GM15510 (cell line): ENCODE data around the gene CETN3.

Experiments
- POLR2A ChIP-seq: IDR thresholded peaks from 3 replicates; pipeline ENCODE4 v1.6.1; 2011; ENCODE audit warnings: borderline replicate concordance; ENCODE audit not compliant: insufficient read length; ENCODE audit errors: extremely low read depth

CETN3 gene

GRCh38 chr5:90409318-90410177 is at the start of gene CETN3:
CETN3 (minus strand) TSS chr5:90409756; CDS start chr5:90409661, 95 bp downstream.
- peak; percentile 86 for TF ChIP-seq POLR2A

GRCh38 chr5:90446961-90447360 is 37.4 kb upstream of the CETN3 start:
- TF ChIP-seq POLR2A = no peak

- TF ChIP-seq POLR2A = no peak
These were observed 31.1 kb upstream of the CETN3 start for GRCh38 chr5:90440644-90441043.

- TF ChIP-seq POLR2A = no peak
These were observed 28.5 kb upstream of the CETN3 start for GRCh38 chr5:90438100-90438499.

- TF ChIP-seq POLR2A = no peak
These were observed 28.1 kb upstream of the CETN3 start for GRCh38 chr5:90437663-90438062.

- no peak for TF ChIP-seq POLR2A
These were observed 24.7 kb upstream of the CETN3 start for GRCh38 chr5:90434116-90434714.

- TF ChIP-seq POLR2A = no peak
These were observed 14.7 kb upstream of the CETN3 start for GRCh38 chr5:90424245-90424644.

GRCh38 chr5:90421136-90421535 is 11.6 kb upstream of the CETN3 start:
- TF ChIP-seq POLR2A = no peak

- TF ChIP-seq POLR2A = no peak
These were observed 8.7 kb upstream of the CETN3 start for GRCh38 chr5:90418214-90418613.

- TF ChIP-seq POLR2A = no peak
These were observed 714 bp upstream of the CETN3 start for GRCh38 chr5:90410178-90410762.

- no peak for TF ChIP-seq POLR2A
These were observed 812 bp downstream of the CETN3 start for GRCh38 chr5:90408571-90409317.

GRCh38 chr5:90406466-90406865 is 3.1 kb downstream of the CETN3 start:
- TF ChIP-seq POLR2A = no peak

GRCh38 chr5:90402521-90403255 is 6.9 kb downstream of the CETN3 start:
- TF ChIP-seq POLR2A = no peak

- TF ChIP-seq POLR2A = no peak
These were observed 10.3 kb downstream of the CETN3 start for GRCh38 chr5:90399251-90399650.
